GM10847 (cell line): ENCODE results near the gene PDYN.

Experiments used
- POLR2A ChIP-seq: IDR thresholded peaks from 2 replicates; pipeline ENCODE4 v1.6.1; 2011; ENCODE audit not compliant: insufficient read length; ENCODE audit errors: extremely low read depth

PDYN gene

DNA sequence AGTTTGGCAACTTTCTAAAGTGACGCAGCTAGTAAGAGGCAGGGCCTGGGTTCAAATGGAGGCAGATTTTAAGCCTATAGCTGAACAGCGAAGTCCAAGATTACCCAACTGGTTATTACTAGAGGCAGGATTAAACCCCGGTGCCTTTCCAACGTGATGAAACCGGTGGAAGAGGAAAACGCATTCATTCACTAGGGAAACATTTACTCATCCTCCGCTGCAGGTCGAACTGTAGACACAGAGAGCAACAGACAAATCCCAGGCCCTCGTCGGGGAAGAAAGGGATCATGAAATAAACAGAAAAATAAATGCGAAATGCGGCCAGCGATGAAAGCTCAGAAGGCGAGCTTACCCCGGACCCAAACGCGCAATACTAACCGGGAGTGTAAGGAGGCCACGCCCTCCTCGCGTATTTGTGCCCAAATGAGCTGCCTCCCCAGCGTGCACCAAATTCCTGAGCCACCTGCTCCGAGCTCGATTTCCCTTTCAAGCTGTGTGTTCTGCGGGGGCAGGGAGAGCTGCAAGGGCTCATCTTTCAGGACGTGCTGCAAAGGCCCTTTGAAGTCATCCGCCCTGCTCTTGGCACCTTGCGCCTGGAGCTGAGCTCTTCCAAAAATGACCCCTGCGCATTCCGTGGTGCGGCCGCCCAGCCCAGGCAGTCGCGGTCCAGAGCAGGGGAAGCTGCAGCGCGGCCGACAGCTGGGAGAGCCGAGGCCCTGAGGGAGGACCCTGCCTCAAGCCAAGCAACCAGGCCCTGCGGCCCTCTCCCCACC lies 46.9 kb downstream of the PDYN start:
- TF ChIP-seq POLR2A, result no peak

DNA sequence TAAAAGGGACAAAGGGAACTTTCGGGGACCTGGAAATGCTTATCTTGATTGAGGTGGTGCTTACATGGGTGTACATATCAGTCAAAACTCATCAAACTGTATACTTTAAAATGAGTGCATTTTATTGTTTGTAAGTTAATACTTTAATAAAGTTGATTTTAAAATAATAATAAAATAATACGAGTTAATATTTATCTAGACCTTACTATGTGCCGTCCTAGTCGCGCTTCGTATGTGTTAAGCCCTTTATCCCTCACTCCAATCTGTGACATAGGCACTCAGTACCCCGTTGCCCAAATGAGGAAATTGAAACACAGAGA lies 47.5 kb downstream of the PDYN start:
- no peak for TF ChIP-seq POLR2A

- TF ChIP-seq POLR2A, result no peak
Measured at GRCh38 chr20:1945660-1946059, 48.2 kb downstream of the PDYN start.

DNA sequence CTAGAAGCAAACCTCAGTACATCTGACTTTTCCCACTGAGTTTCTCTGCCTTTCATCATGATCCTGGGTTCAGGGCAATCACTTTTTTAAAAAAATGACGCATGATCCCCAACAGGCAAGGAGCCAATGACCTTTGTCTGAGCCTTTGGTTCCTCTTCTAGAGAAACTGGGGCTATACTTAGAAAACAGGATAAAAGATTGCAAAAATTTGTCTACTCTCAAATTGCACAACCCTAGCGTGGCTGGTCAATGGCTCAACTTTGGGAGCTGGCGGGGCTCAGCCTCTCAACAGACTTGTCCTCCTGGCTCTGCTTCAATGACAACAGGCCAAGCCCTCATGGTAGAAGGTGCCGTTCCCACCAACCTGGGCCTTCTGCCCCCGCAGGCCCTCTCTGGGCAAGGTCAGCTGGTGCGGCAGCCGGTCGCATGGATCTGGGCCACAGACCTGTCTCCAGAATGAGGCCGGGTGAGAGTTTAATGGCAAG lies 48.7 kb downstream of the PDYN start:
- no peak for TF ChIP-seq POLR2A

GRCh38 chr20:1944345-1945091 lies 49.3 kb downstream of the PDYN start:
- TF ChIP-seq POLR2A, result no peak

- TF ChIP-seq POLR2A, result no peak
Measured at GRCh38 chr20:1943275-1944002, 50.4 kb downstream of the PDYN start.

- TF ChIP-seq POLR2A, result no peak
Measured at GRCh38 chr20:1942486-1943274, 51.2 kb downstream of the PDYN start.

- no peak for TF ChIP-seq POLR2A
Measured at GRCh38 chr20:1942061-1942460, 51.8 kb downstream of the PDYN start.

GRCh38 chr20:1941226-1941625 lies 52.6 kb downstream of the PDYN start:
- no peak for TF ChIP-seq POLR2A

- no peak for TF ChIP-seq POLR2A
Measured at GRCh38 chr20:1940581-1940980, 53.3 kb downstream of the PDYN start.

DNA sequence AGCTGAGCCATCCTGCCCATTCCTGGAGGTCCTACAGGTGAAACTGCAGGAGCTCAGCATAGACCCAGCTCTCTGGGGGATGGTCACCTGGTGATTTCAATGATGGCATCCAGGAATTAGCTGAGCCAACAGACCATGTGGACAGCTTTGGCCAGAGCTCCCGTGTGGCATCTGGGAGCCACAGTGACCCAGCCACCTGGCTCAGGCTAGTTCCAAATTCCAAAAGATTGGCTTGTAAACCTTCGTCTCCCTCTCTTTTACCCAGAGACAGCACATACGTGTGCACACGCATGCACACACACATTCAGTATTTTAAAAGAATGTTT lies 54.6 kb downstream of the PDYN start:
- no peak for TF ChIP-seq POLR2A

DNA sequence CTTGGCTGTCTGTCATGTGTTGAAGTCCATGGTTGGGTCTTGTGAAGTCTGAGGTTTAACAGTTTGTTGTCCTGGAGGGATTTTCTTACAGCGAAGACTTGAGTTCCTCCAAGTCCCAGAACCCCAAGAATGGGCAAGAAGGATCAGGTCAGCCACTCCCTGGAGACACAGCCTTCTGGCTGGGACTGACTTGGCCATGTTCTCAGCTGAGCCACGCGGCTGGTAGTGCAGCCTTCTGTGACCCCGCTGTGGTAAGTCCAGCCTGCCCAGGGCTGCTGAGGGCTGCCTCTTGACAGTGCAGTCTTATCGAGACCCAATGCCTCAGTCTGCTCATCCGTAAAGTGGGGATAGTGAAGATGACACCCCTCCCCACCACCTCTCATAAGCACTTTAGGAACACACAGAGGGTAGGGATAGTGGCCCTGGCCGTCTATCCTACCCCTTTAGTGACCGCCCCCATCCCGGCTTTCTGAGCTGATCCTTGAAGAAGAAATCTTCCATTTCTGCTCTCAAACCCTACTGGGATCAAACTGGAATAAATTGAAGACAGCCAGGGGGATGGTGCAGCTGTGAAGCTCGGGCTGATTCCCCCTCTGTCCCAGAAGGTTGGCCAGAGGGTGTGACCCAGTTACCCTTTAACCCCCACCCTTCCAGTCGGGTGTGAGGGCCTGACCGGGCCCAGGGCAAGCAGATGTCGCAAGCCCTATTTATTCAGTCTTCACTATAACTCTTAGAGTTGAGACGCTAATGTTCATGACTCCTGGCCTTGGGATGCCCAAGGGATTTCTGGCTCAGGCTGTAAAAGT lies 55.2 kb downstream of the PDYN start:
- no peak for TF ChIP-seq POLR2A

- TF ChIP-seq POLR2A, result no peak
Measured at GRCh38 chr20:1937316-1937976, 56.4 kb downstream of the PDYN start.
